CD4-positive, alpha-beta T cell (primary cell): ENCODE results near the gene DGKK. TPM values are rescaled to one million over a fixed set of nuclear protein-coding genes. Genes with fewer than 3 reads are reported as not detected.

Source experiments
- ATAC-seq: fragments of 200-7000 bp; cut with Tn5 transposase; one replicate; pipeline ENCODE4 v1.10.0; 2022; ENCODE audit warnings: mild to moderate bottlenecking; ENCODE audit not compliant: poor library complexity
- CTCF ChIA-PET: fragments of 350-600 bp; sonication (Branson Sonifier 250); formaldehyde crosslinking; loops from one replicate; lab custom pipeline; 2021; ENCODE audit warnings: antibody characterized with exemption, inconsistent platforms; lab: Charles Lee
- POLR2A ChIA-PET: fragments of 350-600 bp; sonication (Branson Sonifier 250); formaldehyde crosslinking; loops from one replicate; lab custom pipeline; 2021; ENCODE audit warnings: antibody characterized with exemption, inconsistent platforms; lab: Charles Lee
- DNase-seq, 14 experiments: peaks; one replicate each; pipeline ENCODE4 v3.0.0-alpha.2; 2013 to 2020; ENCODE audit warnings: mixed read lengths in 2 of 14
- H3K27ac ChIP-seq, 2 donors: one replicate each; pipeline versions ENCODE4 v1.5.1 to v1.7.0; 2013; ENCODE audit warnings: low read length in 2 of 2, low read depth in 1 of 2, mild to moderate bottlenecking in 1 of 2
- H3K27me3 ChIP-seq, 2 experiments: 1 replicate in 1 of 2; 2 replicates in 1 of 2; pipeline versions ENCODE4 v1.6.1 to v1.7.0; 2013; ENCODE audit warnings: low read length in 2 of 2, control low read depth in 1 of 2, mild to moderate bottlenecking in 1 of 2, moderate library complexity in 1 of 2; ENCODE audit not compliant: insufficient read depth in 2 of 2, control insufficient read depth in 1 of 2
- H3K36me3 ChIP-seq: one replicate; pipeline ENCODE4 v1.6.1; 2013; ENCODE audit warnings: low read length, control low read depth; ENCODE audit not compliant: insufficient read depth
- H3K4me1 ChIP-seq: one replicate; pipeline ENCODE4 v1.6.1; 2013; ENCODE audit warnings: low read length, control low read depth; ENCODE audit not compliant: insufficient read depth
- H3K4me3 ChIP-seq: one replicate; pipeline ENCODE4 v1.5.1; 2013; ENCODE audit warnings: mild to moderate bottlenecking, low read length, moderate library complexity
- H3K9me3 ChIP-seq, 2 experiments: 1 replicate in 1 of 2; 2 replicates in 1 of 2; pipeline versions ENCODE4 v1.6.1 to v1.7.0; 2013; ENCODE audit warnings: low read length in 2 of 2, mild to moderate bottlenecking in 2 of 2, control low read depth in 1 of 2, moderate library complexity in 1 of 2; ENCODE audit not compliant: control insufficient read depth in 1 of 2, insufficient read depth in 1 of 2
- H3K27ac Mint-ChIP-seq: one replicate; pipeline ENCODE4 v1.8.0; 2020; ENCODE audit warnings: mixed read lengths
- H3K27me3 Mint-ChIP-seq: one replicate; pipeline ENCODE4 v1.8.0; 2021; ENCODE audit warnings: mixed read lengths
- H3K36me3 Mint-ChIP-seq: one replicate; pipeline ENCODE4 v1.8.0; 2021; ENCODE audit warnings: low read depth, mixed read lengths
- H3K4me1 Mint-ChIP-seq: one replicate; pipeline ENCODE4 v1.8.0; 2021; ENCODE audit warnings: low read depth, mixed read lengths
- H3K4me3 Mint-ChIP-seq: one replicate; pipeline ENCODE4 v1.8.0; 2020; ENCODE audit warnings: mild to moderate bottlenecking, mixed read lengths
- H3K9me3 Mint-ChIP-seq: one replicate; pipeline ENCODE4 v1.8.0; 2020; ENCODE audit warnings: mixed read lengths
- CTCF ChIP-seq: fragments of 200-600 bp; IDR thresholded peaks from one replicate; pipeline ENCODE4 v1.8.0; 2022; ENCODE audit warnings: antibody characterized with exemption, mild to moderate bottlenecking
- intact Hi-C, 2 experiments: fragments of 100-400 bp; cut with DNase I in 1 of 2; cut with micrococcal nuclease in 1 of 2; formaldehyde crosslinking; loops; one replicate each; pipeline versions ENCODE4 v1.15.1 to v1.9.0; 2023 to 2025; cut with DNase I, micrococcal nuclease
- total RNA-seq, 174 experiments: library from RNA in 2 of 174; stranded (reverse) in 2 of 174; gene quantifications; one replicate each; pipeline ENCODE4 v1.2.3 and lab custom pipeline; 2021 to 2026

The DGKK gene
- total RNA-seq, 2 experiments from 2014 or later: not detected

DNA sequence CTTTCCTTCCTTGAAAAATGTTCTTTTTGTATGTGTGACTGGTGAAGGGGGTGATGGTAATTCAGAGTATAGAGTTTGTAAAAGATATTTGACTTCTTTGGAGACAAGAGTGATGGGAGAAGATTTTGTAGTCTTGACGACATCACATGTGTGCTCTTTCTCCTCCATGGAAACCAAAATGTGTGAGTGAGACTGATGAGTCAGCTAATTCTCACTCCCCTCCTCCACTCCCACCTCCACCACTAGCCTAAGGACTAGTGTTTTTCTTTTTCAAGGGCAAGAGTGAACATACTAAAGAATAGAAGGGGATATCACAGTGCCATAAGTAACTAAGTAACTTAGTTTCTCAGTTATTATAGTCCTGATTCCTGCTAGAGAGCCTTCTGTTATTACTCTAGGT lies 14.0 kb upstream of the DGKK start:
- Mint-ChIP-seq H3K36me3 (no peaks in the 10 kb centered on the region), H3K27me3 (peaks cover 5% of the 10 kb centered on the region), H3K9me3 (peaks cover 2% of the 10 kb centered on the region), H3K4me1 (no peaks in the 10 kb centered on the region), H3K4me3 (no peak overlapping the region), H3K27ac (no peak overlapping the region)
- Histone ChIP-seq H3K9me3 (no peaks in the 10 kb centered on the region), H3K27me3 (peaks cover 0 to 7% of the 10 kb centered on the region in 2 experiments), H3K4me3 (no peak overlapping the region), H3K4me1 (no peaks in the 10 kb centered on the region), H3K36me3 (no peaks in the 10 kb centered on the region), H3K27ac (no peak overlapping the region)
- ChIA-PET CTCF (interaction anchor here (1.0 kb wide), 1 partner anchor 19 kb away, joined by 3 read pairs; no protein-coding TSS in a partner anchor), POLR2A (no interaction called here)
- no peak for TF ChIP-seq CTCF
- intact Hi-C loops: no loop called here
- ATAC-seq: no peak
- DNase-seq: no peak

DNA sequence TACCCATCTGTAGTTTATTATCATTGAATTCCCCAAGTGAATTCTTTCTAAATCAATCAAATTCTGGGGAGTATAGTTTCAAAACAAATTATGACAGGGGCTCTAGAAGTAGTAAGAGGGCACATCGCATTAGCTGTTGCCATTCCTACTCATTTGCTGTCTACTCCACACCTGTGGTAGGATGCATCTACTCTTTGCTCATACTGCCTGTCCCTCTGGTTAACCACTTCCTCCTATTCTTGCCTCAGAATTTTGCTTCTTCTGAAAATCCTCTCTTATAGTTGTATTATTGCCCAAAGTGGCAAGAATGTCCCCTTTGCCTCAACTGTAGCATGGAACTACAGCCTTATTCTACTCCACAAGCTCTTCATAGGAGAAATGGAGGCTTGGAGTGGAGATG lies 12.7 kb upstream of the DGKK start:
- Mint-ChIP-seq H3K9me3 (peaks cover 2% of the 10 kb centered on the region), H3K27me3 (peaks cover 5% of the 10 kb centered on the region), H3K4me1 (no peaks in the 10 kb centered on the region), H3K4me3 (no peak overlapping the region), H3K36me3 (no peaks in the 10 kb centered on the region), H3K27ac (no peak overlapping the region)
- DNase-seq (no peak), ATAC-seq (no peak)
- no peaks in the 10 kb centered on the region for H3K36me3 ChIP-seq
- H3K9me3 ChIP-seq: no peaks in the 10 kb centered on the region
- H3K27ac ChIP-seq: no peak overlapping the region
- peaks cover 0 to 7% of the 10 kb centered on the region in 2 experiments for H3K27me3 ChIP-seq
- POLR2A ChIA-PET: no interaction called here
- intact Hi-C loops: no loop called here
- no peak for TF ChIP-seq CTCF
- CTCF ChIA-PET: no interaction called here
- H3K4me1 ChIP-seq: no peaks in the 10 kb centered on the region
- no peak overlapping the region for H3K4me3 ChIP-seq

- no peak overlapping the region for H3K27ac Mint-ChIP-seq
- no peaks in the 10 kb centered on the region for H3K4me1 Mint-ChIP-seq
- TF ChIP-seq CTCF: no peak
- H3K36me3 Mint-ChIP-seq: no peaks in the 10 kb centered on the region
- no peaks in the 10 kb centered on the region for H3K4me1 ChIP-seq
- H3K9me3 Mint-ChIP-seq: no peaks in the 10 kb centered on the region
- H3K4me3 ChIP-seq: no peak overlapping the region
- no peak overlapping the region for H3K27ac ChIP-seq
- peaks cover 50% of the 10 kb centered on the region for H3K27me3 Mint-ChIP-seq
- POLR2A ChIA-PET: no interaction called here
- H3K27me3 ChIP-seq: peaks cover 4 to 19% of the 10 kb centered on the region in 2 experiments
- no peaks in the 10 kb centered on the region for H3K9me3 ChIP-seq
- intact Hi-C loops: no loop called here
- ATAC-seq (no peak), DNase-seq (no peak)
- no peaks in the 10 kb centered on the region for H3K36me3 ChIP-seq
- CTCF ChIA-PET: no interaction called here
- no peak overlapping the region for H3K4me3 Mint-ChIP-seq
Observed at GRCh38 chrX:50475208-50475607, 4.6 kb upstream of the DGKK start.
